Measurements from ENCODE around the gene PIEZO1. TPM values are rescaled to one million over a fixed set of nuclear protein-coding genes. Genes with fewer than 3 reads are reported as not detected.

Gene PIEZO1
- total RNA-seq, 1 experiment from 2014 or later = 71.1 TPM

DNA sequence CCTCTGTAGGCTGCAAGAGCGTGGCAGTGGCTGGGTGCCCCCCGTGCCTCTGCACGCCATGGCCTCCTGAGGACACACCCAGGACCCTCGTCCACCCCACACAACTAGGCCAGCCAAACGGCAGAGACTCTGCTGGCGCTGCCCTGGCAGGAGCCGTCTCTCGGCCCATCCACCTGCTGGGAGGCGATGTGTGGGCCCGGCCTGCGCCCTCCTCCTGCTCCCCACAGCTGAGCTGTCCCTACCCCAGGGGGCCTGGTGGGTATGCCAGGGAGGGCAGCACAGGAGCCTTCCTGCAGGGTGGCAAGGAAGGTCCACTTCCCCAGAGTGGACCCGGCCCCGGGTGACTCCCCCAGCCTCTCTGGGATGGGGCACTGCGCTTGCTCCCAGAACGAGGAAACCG, 85.8 kb downstream of the PIEZO1 start:
- Mint-ChIP-seq H3K4me1 (peaks cover under 1 to 4% of the 10 kb centered on the region in 2 experiments; a peak in 2 of 4 replicates), H3K27me3 (ENCODE audit: low read depth) (no peaks in the 10 kb centered on the region), H3K27ac (no peak overlapping the region), H3K36me3 (ENCODE audit: insufficient read depth in 1 of 3, low read depth in 3 of 3) (peaks cover 2 to 15% (median 14%) of the 10 kb centered on the region in 3 experiments; a peak in 5 of 7 replicates), H3K4me3 (no peak overlapping the region), H3K9me3 (no peaks in the 10 kb centered on the region)
- Histone ChIP-seq H3K23ac (ENCODE audit: insufficient read length, low read depth, low read length) (no peak overlapping the region), H2BK12ac (ENCODE audit: insufficient read length, low read depth, low read length) (no peak overlapping the region), H4K8ac (replicated peaks; ENCODE audit: insufficient read length, low read depth, low read length) (no peak overlapping the region), H2BK120ac (ENCODE audit: low read depth, low read length, poor library complexity, severe bottlenecking) (no peak overlapping the region), H3K56ac (ENCODE audit: insufficient read length, low read depth, low read length) (no peak overlapping the region), H2BK15ac (ENCODE audit: low read depth, low read length) (no peak overlapping the region), H4K91ac (ENCODE audit: insufficient read length, low read depth, low read length) (no peak overlapping the region), H4K20me1 (ENCODE audit: control insufficient read depth, insufficient read depth, insufficient read length) (no peaks in the 10 kb centered on the region), H2BK5ac (ENCODE audit: insufficient read length, low read length) (no peak overlapping the region), H2AFZ (ENCODE audit: low read length) (no peak overlapping the region), H3K4me2 (ENCODE audit: insufficient read depth, insufficient read length, low read length) (no peak overlapping the region), H3K79me1 (ENCODE audit: insufficient read depth, low read depth, low read length, poor library complexity, severe bottlenecking) (peaks cover 4% of the 10 kb centered on the region), H3K27ac (ENCODE audit: insufficient read length, low read depth, low read length) (no peak overlapping the region), H3K23me2 (ENCODE audit: insufficient read length, low read depth, low read length, poor library complexity, severe bottlenecking) (peaks cover 3% of the 10 kb centered on the region), H3T11ph (ENCODE audit: low read length) (no peak overlapping the region), H3K79me2 (ENCODE audit: insufficient read depth, low read length) (no peaks in the 10 kb centered on the region), H3K27me3 (ENCODE audit: insufficient read depth, low read length) (no peaks in the 10 kb centered on the region), H3K4me1 (ENCODE audit: insufficient read depth, low read length) (no peaks in the 10 kb centered on the region), H3K4ac (ENCODE audit: low read depth, low read length) (no peak overlapping the region), H4K5ac (ENCODE audit: insufficient read length, low read depth, low read length) (no peak overlapping the region), H3K14ac (ENCODE audit: insufficient read depth, low read length) (no peak overlapping the region), H2BK20ac (ENCODE audit: low read depth, low read length, poor library complexity, severe bottlenecking) (no peak overlapping the region), H3K9me3 (ENCODE audit: control insufficient read depth, low read depth, low read length) (no peaks in the 10 kb centered on the region), H3K18ac (ENCODE audit: insufficient read length, low read depth, low read length) (no peak overlapping the region), H2AK5ac (ENCODE audit: insufficient read length, low read length) (no peak overlapping the region), H3K9ac (ENCODE audit: extremely low read depth, insufficient read length, low read length) (no peak overlapping the region)
- TF ChIP-seq, protein P1, sequence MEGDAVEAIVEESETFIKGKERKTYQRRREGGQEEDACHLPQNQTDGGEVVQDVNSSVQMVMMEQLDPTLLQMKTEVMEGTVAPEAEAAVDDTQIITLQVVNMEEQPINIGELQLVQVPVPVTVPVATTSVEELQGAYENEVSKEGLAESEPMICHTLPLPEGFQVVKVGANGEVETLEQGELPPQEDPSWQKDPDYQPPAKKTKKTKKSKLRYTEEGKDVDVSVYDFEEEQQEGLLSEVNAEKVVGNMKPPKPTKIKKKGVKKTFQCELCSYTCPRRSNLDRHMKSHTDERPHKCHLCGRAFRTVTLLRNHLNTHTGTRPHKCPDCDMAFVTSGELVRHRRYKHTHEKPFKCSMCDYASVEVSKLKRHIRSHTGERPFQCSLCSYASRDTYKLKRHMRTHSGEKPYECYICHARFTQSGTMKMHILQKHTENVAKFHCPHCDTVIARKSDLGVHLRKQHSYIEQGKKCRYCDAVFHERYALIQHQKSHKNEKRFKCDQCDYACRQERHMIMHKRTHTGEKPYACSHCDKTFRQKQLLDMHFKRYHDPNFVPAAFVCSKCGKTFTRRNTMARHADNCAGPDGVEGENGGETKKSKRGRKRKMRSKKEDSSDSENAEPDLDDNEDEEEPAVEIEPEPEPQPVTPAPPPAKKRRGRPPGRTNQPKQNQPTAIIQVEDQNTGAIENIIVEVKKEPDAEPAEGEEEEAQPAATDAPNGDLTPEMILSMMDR (conservative IDR thresholded peaks at IDR 0.05) = no peak
- DNase-seq = no peak
- no CpG with 5 or more reads among the region's 16 CpGs for WGBS (ENCODE audit: extremely low coverage, insufficient read length, low lambda C conversion rate)
